ENCODE results near the gene PDE9A. TPM values are rescaled to one million over a fixed set of nuclear protein-coding genes. Genes with fewer than 3 reads are reported as not detected.
A peak's percentile ranks its signal among the peaks of the same experiment; 100 is the strongest.

Gene PDE9A
- total RNA-seq, 2 donors from 2014 or later = 3.0 to 6.0 TPM

DNA sequence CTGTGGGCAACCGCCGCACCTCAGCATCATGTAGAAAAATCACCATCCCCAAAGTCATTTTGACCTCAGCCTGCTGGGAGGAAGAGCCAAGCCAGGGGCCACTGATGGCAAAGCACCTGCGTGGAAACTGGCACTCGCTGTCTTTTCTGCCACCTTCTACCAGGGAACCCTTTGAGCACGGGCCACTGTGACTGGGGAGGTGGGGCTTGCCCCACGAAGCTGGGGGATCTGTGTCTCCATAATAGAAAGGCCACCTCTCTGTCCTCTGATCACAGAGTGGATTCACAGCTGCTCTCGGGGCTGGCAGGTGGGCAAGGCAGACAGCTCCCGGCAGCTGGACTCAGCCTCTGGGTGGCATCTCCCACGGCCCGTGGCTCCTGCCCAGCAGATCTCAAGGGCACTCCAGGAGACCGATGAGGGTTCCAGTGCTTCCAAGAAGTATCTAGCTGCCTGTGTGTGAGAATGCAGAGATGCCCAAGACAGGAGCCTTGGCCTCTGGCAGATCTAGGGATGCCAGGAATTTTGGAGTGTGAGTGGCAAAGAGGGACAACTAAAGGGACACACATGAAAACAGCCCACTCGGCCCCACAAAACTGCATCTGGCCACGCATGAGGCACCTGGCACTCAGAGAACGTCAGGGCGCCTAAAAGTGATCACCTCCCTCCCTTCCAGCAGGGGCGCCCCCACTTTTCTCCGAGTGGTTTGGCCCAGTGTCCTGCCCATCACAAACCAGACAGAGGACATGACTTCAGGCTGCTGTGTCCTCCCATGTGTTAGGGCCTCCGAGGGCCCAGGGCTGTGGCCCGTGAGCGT is 102.6 kb downstream of the PDE9A start:
- ATAC-seq = no peak
- intact Hi-C loops (cut with DNase I) = no loop called here
- no peak for DNase-seq

DNA sequence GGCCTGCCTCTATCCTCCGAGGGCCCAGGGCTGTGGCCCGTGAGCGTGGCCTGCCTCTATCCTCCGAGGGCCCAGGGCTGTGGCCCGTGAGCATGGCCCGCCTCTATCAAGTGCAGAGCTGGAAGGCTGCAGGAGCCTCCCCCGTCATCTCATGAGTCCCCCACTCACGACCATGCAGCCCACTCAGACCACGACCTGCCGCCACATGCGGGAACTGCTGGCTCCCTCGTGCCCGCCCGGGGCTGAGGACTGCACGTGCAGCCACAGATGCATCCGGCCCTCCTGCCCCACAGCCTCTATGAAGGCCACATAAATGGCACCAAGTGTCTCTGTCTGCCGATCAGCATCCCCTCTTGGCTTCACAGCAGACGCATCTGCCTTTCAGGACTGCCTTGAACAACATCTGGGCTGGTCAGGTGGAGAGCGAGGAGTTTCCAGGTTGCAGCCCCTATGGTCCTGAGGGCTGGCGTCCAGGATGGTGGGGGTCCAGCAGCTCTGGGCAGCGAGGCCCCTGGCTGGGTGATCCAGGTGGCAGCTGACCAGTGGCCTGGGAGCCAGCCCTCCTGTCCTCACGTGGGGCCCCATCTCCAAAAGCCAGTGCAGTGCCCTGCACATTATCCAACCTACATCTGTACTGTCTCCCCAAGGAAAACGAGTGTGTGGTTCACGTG is 103.3 kb downstream of the PDE9A start:
- ATAC-seq (no peak), DNase-seq (no peak)
- intact Hi-C loops (cut with DNase I) = no loop called here

DNA sequence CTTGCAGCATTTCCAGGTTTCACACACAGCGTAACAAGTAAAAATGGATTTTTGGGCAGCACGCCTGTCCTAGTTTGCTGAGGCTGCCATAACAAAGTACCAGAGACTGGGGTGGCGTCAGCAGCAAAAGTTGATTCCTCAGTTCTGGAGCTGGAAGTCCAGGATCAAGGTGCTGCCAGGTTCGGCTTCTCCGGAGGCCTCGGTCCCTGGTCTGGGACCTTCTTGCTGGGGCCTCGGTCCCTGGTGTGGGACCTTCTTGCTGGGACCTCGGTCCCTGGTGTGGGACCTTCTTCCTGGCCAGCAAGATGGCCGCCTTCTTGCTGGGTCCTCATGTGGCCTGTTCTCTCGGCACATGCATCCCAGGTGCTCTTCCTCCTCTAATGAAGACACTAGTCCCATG is 104.0 kb downstream of the PDE9A start:
- intact Hi-C loops (cut with DNase I) = no loop called here
- ATAC-seq = no peak
- DNase-seq = no peak

DNA sequence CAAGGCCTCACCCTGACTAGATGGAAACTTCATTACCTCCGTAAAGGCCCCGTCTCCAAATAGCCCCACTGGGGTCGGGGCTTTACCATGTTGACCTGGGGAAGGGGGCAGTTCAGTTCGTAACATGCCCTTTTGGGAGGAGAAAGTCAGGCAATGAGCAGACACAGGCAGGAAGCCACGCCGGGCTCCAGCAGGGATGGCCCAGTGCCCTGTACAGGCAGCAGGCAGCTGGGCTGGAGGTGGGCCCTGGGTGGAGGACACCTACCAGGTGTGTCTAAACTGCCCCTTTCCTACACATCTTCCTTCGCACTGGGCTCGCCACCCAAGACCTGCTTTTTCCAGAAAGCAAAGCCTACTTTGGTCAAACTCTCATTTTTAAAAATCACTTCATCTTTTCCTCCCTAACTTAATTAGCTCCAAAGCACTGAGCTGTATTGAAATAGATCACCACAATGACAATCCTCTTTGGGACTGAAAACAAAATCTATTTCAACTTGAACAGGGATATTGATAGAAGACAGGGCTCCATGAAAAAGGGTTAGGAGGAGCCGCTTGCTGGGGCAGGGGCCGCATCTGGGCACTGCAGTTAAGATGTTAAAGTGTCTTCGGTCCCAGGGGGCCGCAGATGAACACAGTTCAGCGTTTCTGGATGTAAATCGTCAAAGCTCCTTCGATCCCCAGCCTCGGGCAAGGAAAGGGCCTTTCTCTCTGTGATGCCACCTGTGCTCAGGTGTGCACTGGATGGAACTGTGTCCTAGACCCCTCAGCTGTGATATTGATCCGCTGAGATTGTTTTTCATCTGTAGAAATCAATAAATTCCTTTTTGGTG is 104.6 kb downstream of the PDE9A start:
- DNase-seq = no peak
- intact Hi-C loops (cut with DNase I) = no loop called here
- ATAC-seq = no peak

GRCh38 chr21:42758721-42759593 is 105.5 kb downstream of the PDE9A start:
- DNase-seq (no peak), ATAC-seq (no peak)
- intact Hi-C loops (cut with DNase I) = no loop called here

DNA sequence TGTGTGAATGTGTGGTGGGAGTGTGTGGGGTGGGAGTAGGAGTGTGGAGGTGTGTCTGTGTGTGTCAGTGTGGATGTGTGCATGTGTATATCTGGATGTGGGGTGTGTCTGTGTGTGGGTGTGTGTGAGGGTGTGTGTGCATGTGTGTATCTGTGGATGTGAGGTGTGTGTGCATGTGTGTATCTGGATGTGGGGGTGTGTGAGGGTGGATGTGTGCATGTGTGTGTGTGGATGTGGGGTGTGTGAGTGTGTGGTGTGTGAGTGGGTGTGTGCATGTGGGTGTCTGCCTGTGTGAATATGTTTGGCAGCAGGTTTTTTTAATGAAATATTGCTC is 106.1 kb downstream of the PDE9A start:
- no peak for DNase-seq
- no peak for ATAC-seq
- intact Hi-C loops (cut with DNase I) = no loop called here

DNA sequence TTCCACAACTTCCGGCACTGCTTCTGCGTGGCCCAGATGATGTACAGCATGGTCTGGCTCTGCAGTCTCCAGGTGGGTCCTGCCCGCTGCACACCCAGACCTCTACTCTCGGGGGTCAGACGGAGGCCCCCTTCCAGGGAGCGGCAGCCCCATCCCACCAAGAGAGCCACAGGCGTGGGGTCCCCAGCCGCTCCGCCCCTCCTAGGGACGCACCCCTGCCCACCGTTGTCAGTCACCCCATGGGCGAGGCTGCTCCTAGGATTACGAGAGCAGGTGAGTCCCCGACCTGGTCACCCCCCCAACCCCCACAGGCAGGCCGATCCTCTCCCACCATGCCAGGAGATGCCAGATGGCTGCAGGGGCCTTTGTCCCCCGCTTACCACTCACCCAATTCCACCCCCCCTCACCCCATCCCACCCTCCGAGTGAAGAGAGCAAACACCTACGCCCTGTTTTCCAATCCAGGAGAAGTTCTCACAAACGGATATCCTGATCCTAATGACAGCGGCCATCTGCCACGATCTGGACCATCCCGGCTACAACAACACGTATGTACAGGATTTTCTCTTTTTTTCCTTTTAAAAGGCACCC is 107.0 kb downstream of the PDE9A start:
- no peak for DNase-seq
- intact Hi-C loops (cut with DNase I) = no loop called here
- no peak for ATAC-seq

DNA sequence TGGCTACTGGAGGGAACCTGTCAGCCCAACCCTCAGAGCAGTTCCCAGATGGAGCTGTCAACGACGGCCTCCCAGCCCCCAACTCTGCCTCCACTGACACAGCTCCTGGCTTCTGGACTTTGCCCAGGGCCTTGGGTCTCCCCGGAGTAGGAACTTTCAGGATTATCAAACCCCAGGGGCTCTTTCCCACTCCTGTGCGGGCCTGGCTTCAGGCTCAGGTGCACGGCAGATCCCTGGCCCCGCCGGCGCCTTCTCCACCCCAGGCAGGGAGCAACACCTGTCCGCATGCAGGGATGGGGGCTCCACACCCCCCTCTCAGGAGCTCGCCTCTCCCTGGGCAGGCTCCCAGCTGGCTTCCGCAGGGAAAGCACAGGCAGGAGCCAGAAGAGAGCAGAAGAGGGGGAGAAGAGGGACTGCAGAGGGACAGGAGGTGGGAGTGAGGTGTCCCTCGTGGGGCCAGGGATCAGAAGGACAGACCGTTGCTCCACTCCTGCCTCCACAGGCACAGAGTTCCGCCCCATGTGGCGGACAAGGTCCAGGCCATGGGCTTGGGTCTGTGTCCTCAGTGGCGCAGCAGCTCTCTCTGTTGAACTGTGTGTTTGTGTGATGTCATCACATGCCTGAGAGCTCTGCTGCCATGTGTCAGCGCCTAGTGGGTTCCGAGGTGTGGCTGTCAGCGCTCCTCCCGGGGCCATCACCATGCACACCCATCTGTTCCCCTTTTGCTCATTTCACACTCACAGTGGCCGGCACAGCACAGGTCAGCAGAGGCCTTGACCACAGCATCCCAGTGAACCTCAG is 107.7 kb downstream of the PDE9A start:
- intact Hi-C loops (cut with DNase I) = no loop called here
- DNase-seq (no peak), ATAC-seq (peak; percentile 62 to 87)

DNA sequence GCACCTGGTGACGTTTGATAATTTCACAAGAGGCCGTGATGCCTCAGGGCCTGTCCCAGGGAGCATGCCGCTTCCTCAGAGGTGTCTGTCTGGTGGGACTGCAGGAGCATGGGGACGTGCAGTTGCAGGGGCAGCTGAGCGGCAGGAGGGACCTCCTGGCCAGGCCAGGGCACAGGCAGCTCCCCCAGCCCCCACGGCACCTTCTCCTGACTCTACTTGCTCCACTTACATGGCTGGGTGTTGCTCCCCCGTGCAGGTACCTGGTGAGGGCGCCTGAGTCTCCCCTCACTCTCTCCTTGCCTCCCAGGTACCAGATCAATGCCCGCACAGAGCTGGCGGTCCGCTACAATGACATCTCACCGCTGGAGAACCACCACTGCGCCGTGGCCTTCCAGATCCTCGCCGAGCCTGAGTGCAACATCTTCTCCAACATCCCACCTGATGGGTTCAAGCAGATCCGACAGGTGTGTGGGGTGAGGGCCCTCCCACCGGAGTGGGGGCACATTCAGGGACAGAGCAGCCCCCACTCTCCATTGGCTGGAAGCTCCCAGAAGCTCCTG is 108.4 kb downstream of the PDE9A start:
- ATAC-seq (no peak), DNase-seq (no peak)
- intact Hi-C loops (cut with DNase I) = no loop called here

- ATAC-seq = no peak
- intact Hi-C loops (cut with DNase I) = no loop called here
- no peak for DNase-seq
Observed at GRCh38 chr21:42763581-42764442, 110.4 kb downstream of the PDE9A start.

DNA sequence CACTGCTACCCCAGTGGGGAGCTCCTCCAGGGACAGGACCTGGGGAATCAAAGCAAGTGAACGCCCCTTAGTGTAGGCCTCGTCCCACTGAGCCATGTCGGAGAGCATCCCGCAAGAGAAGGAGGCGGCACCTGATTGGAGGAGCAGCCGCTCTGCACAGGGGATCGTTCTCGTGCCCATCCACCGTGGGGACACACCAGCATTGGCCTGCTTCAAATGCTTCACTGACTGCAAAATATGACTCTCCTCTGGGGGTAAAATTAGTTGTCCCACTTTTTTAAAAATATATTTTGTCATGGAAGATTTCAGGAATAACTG is 111.0 kb downstream of the PDE9A start:
- no peak for DNase-seq
- intact Hi-C loops (cut with DNase I) = no loop called here
- no peak for ATAC-seq

GRCh38 chr21:42764883-42765282 is 111.5 kb downstream of the PDE9A start:
- DNase-seq (no peak), ATAC-seq (no peak)
- intact Hi-C loops (cut with DNase I) = no loop called here

DNA sequence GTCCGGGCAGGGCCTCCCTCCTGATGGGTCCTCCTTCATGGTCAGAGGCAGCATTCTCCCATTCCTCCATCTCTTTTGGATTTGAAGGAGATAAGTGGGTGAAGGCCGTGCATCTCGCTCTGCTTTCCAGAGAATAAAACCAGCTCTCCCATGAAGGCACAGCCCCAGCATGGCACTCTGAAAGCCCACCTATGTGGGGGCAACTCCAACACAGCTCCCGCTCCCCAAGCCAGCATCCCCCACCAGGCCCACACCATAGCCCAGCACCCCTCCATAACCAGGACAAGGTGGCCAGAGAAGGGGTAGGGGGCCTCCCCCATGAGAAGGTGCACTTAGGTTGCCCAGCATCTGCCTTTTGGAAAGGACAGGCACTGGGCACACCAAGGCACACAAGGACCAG is 112.2 kb downstream of the PDE9A start:
- no peak for DNase-seq
- intact Hi-C loops (cut with DNase I) = no loop called here
- no peak for ATAC-seq

- DNase-seq (no peak), ATAC-seq (no peak)
- intact Hi-C loops (cut with DNase I) = no loop called here
Observed at GRCh38 chr21:42766739-42767560, 113.5 kb downstream of the PDE9A start.

GRCh38 chr21:42767561-42767835 is 114.1 kb downstream of the PDE9A start:
- DNase-seq (no peak), ATAC-seq (no peak)
- intact Hi-C loops (cut with DNase I) = no loop called here

DNA sequence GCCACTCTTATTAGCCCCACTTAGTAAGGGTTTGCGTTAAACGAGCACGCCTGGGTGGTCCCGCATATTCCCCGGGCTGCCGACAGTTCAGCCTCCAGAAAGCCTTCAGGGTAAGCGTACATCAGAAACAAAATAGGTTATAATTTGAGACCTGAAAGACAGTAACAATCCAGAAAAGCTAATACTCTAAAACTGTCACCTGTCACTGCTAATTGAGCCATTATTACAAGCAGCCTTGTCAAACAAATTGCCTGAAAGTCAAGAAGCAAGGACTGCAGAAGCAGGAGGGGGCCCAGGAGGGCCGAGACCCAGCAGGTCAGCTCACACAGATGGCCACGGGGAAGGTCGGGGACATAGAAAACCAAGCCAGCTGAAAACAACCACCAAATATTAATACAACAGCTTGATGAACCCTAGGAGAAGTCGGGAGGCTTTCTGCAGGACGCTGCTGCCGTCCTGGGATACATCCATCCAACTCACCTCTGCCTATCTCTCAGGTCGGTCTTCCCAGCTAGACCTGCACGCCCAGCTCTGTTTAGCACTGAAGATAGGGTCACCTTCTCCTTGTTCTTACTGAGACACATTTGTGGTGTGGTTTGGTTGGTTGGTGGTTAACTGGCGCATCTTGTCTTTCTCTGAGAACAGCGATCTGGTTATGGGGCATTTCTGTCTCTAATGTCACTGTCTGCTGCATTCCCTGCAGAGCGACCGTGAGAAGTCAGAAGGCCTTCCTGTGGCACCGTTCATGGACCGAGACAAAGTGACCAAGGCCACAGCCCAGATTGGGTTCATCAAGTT is 115.1 kb downstream of the PDE9A start:
- no peak for DNase-seq
- no peak for ATAC-seq
- intact Hi-C loops (cut with DNase I) = no loop called here

Data from left cardiac atrium (tissue), 4 donors.